Skeletal muscle tissue (tissue), 4 donors: ENCODE data around the gene STMP1. TPM values are rescaled to one million over a fixed set of nuclear protein-coding genes. Genes with fewer than 3 reads are reported as not detected.

Experiments
- H3K27ac ChIP-seq: one replicate; pipeline ENCODE4 v1.7.0; 2013; ENCODE audit warnings: mild to moderate bottlenecking, low read depth, low read length, inconsistent platforms
- H3K27me3 ChIP-seq, 3 donors: one replicate each; pipeline ENCODE4 v1.7.0; 2013; ENCODE audit warnings: low read length in 3 of 3; ENCODE audit not compliant: control insufficient read depth in 3 of 3, insufficient read depth in 3 of 3
- H3K36me3 ChIP-seq, 3 donors: one replicate each; pipeline ENCODE4 v1.7.0; 2013; ENCODE audit warnings: low read length in 3 of 3; ENCODE audit not compliant: control insufficient read depth in 3 of 3, insufficient read depth in 3 of 3
- H3K4me1 ChIP-seq, 3 donors: one replicate each; pipeline ENCODE4 v1.7.0; 2013; ENCODE audit warnings: low read length in 3 of 3, mild to moderate bottlenecking in 3 of 3; ENCODE audit not compliant: control insufficient read depth in 3 of 3, insufficient read depth in 3 of 3
- H3K4me3 ChIP-seq, 3 donors: one replicate each; pipeline ENCODE4 v1.7.0; 2013; ENCODE audit warnings: low read length in 3 of 3
- H3K9ac ChIP-seq, 3 donors: one replicate each; pipeline ENCODE4 v1.7.0; 2013; ENCODE audit warnings: low read length in 3 of 3, mild to moderate bottlenecking in 3 of 3, moderate library complexity in 2 of 3, low read depth in 1 of 3
- H3K9me3 ChIP-seq, 3 donors: one replicate each; pipeline ENCODE4 v1.7.0; 2013; ENCODE audit warnings: low read length in 3 of 3; ENCODE audit not compliant: control insufficient read depth in 3 of 3
- total RNA-seq: library from RNA; depleted of rRNA; stranded (reverse); fragments of >200 nt; gene quantifications from one replicate; pipeline ENCODE4 v1.2.3, GENCODE V29; 2014
- donor health status: Osteomylitis.

STMP1 gene
- total RNA-seq, 1 donor from 2014 or later, result 15.7 TPM

DNA sequence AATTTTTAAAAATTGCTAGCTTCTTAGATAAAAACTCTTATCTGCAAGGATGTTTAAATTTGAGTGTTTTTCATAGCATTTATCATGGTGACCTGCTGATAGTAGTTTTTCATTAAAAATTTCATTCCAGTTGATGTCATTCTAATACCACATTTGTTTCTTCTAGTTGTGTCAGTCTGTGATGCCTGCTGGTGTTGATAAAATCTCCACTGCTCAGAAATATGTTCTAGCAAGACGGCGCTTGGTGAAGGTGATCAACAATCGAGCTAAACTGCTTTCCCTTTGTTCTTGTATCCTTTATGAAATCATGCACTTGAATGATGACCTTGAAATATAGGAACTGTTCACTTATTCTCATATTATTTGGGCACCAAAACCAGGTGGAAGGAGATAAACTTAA lies 17.6 kb upstream of the STMP1 start:
- Histone ChIP-seq H3K36me3 (peaks cover 13 to 38% (median 38%) of the 10 kb centered on the region in 3 donors), H3K4me3 (no peak overlapping the region), H3K27ac (no peak overlapping the region)

DNA sequence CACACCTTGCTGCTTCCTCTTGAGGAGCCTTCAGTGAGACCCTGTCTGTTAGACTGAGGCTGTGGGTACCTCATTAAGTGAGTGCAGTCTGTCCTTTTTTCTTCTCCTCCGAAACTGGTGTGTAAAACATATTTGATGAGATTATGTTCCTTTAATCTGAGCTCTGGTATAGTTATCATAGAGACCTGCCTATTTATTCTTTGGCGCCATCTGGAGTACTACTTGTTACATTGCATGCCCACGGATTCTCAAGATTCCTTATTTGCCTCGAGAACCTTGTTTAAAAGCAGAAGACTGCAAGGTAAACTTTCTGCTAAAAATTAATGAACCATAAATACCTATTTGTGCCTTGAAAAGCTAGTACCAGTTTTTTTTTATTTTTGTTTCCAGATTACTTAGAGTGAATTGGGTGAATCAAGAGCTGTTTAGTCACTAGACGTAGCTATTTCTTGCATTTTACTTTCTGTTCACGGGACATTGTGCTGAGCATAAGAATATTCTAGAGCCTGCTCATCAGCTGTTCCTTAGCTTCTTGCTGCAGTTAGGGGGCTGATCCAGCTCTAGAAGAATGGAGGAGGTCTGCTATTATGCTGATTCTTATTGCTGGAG lies 16.9 kb upstream of the STMP1 start:
- H3K9me3 ChIP-seq, result no peaks in the 10 kb centered on the region
- H3K4me3 ChIP-seq, result no peak overlapping the region
- peaks cover 13 to 38% (median 38%) of the 10 kb centered on the region in 3 donors for H3K36me3 ChIP-seq
- no peaks in the 10 kb centered on the region for H3K27me3 ChIP-seq
- no peaks in the 10 kb centered on the region for H3K4me1 ChIP-seq
- no peak overlapping the region for H3K27ac ChIP-seq
- H3K9ac ChIP-seq, result no peak overlapping the region

More for the DNA sequence above, 17.6 kb upstream of the STMP1 start:
- Histone ChIP-seq H3K4me1 (no peaks in the 10 kb centered on the region), H3K9ac (no peak overlapping the region), H3K9me3 (no peaks in the 10 kb centered on the region), H3K27me3 (no peaks in the 10 kb centered on the region)

DNA sequence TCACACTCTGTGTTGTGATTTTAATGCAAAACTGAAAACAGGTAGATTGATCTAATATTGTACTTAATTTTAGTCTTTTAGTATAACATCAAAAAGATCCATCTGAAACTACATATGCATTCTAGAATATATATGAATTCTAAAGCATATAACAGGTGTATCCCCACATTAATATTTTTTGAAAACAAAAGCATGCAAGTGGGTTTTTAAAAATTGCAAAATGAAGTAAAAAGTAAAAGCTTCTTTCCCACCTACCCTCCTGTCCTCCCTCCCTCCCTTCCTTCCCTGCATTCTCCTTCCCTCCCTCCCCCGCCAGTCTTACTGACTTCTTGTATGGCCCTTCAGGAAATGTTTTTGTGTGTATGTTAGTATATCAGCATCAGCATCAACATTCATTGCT lies 14.6 kb upstream of the STMP1 start:
- Histone ChIP-seq H3K9me3 (no peaks in the 10 kb centered on the region), H3K9ac (no peak overlapping the region), H3K27ac (no peak overlapping the region), H3K4me3 (no peak overlapping the region), H3K27me3 (no peaks in the 10 kb centered on the region), H3K4me1 (no peaks in the 10 kb centered on the region), H3K36me3 (peaks cover 10 to 33% (median 30%) of the 10 kb centered on the region in 3 donors)

DNA sequence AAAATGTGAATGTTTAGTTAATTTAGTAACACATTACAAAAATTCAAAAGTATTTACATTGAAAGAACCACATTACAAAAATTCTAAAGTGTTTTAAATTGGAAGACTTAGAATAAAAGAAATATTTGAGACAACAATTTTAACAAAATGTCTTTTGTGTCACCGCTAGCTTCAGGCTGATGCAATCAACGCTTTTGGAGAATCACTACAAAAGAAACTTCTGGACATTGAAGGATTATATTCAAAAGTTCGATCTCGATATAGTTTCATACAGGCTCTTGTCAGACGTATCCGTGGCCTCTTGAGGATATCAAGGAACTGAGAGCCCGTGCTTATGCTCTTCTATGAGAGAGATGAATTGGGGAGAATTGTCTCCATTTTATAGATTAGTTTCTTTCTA lies 14.1 kb upstream of the STMP1 start:
- peaks cover 10 to 31% (median 25%) of the 10 kb centered on the region in 3 donors for H3K36me3 ChIP-seq
- H3K9me3 ChIP-seq, result no peaks in the 10 kb centered on the region
- H3K9ac ChIP-seq, result no peak overlapping the region
- H3K4me3 ChIP-seq, result no peak overlapping the region
- H3K27me3 ChIP-seq, result no peaks in the 10 kb centered on the region
- no peak overlapping the region for H3K27ac ChIP-seq
- no peaks in the 10 kb centered on the region for H3K4me1 ChIP-seq

DNA sequence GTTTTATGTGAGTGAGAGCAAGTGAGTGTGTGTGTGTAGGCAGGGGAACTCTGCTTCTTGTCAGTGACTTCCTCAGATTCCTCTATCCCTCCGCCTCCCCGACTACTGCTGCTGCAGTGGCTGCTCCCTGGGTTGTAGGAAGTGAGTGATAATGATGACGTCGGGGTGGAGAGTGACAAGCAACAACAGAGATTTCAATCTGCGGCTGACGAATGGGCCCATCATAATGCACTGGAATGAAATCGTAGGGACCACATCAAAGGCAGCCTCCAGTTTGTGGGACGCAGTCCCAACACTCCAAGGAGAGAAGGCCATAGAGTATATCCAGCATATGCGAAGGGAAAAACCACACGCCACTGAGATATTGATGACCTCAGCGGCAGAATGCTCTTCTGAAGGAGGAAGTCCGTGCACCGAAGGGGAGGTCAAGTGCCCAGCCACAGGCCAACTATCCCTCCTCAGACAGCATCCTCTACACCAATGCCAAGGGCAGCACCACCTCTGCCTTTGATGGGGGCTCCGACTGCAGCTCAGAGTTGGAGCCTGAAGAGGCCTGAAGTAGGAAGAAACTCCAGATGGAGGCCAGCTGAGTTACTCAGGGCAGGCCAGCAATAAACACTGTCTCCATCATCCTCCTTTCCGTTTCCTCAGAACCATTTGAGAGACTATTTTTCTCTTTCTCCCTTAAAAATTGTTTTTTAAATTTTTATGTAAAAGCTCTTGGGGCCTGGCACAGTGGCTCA lies 11.3 kb upstream of the STMP1 start:
- Histone ChIP-seq H3K27ac (no peak overlapping the region), H3K9ac (no peak overlapping the region), H3K4me3 (no peak overlapping the region), H3K36me3 (peaks cover 2 to 17% (median 8%) of the 10 kb centered on the region in 3 donors), H3K4me1 (no peaks in the 10 kb centered on the region), H3K9me3 (no peaks in the 10 kb centered on the region), H3K27me3 (no peaks in the 10 kb centered on the region)

DNA sequence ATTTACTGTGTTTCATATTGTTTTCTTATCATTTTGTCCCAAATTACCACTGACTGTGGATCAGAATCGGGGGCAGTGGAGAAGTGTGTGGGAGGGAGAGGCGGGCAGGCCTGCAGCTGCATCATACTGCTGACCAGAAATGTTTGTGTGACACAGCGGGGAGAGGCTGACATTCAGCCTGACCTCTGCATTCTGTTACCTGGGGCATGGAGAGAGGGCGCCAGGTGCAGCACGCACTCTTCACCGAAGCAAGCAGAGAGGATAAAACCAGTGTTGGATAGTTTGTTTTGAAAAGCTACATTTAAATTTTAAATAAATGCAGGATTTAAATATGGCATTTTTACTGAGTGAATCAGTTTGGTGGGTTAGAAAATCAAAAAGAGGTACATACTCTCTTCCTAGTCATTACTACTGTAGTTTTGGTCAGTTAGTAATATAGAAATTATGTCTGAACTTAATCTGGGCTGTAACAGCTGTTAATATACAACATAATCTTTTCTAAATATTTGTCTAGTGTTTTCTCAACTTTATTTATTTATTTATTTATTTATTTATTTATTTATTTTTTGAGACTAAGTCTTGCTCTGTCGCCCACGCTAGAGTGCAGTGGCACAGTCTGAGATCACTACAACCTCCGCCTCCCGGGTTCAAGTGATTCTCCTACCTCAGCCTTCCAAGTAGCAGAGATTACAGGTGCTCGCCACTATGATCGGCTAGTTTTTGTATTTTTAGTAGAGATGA lies 8.8 kb upstream of the STMP1 start:
- no peak overlapping the region for H3K27ac ChIP-seq
- H3K9me3 ChIP-seq, result no peaks in the 10 kb centered on the region
- H3K27me3 ChIP-seq, result no peaks in the 10 kb centered on the region
- H3K36me3 ChIP-seq, result peaks cover 0 to 5% (median 0%) of the 10 kb centered on the region in 3 donors
- H3K4me1 ChIP-seq, result no peaks in the 10 kb centered on the region
- H3K4me3 ChIP-seq, result no peak overlapping the region
- no peak overlapping the region for H3K9ac ChIP-seq

DNA sequence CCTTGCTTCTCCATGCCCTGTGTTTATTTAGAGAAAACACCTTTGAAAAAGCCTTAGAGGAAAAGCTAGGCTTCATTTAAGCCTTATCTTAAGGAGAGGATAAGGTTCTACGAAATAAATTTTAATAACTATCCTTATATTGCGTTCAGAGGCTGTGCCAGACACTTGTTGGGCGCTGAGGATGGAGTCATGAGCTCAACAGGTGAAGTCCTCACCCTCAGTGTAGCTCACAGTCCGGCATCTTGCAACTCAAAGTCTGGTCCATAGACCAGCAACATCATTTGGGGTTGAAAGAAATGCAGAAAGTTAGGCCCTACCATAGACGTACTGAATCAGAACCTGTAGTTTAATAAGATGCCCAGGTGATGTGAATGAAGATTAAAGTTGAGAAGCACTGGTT lies 3.8 kb upstream of the STMP1 start:
- Histone ChIP-seq H3K9ac (no peak overlapping the region), H3K27ac (no peak overlapping the region), H3K9me3 (no peaks in the 10 kb centered on the region), H3K27me3 (no peaks in the 10 kb centered on the region), H3K4me3 (no peak overlapping the region), H3K4me1 (peaks cover 7 to 11% (median 11%) of the 10 kb centered on the region in 3 donors), H3K36me3 (no peaks in the 10 kb centered on the region)

DNA sequence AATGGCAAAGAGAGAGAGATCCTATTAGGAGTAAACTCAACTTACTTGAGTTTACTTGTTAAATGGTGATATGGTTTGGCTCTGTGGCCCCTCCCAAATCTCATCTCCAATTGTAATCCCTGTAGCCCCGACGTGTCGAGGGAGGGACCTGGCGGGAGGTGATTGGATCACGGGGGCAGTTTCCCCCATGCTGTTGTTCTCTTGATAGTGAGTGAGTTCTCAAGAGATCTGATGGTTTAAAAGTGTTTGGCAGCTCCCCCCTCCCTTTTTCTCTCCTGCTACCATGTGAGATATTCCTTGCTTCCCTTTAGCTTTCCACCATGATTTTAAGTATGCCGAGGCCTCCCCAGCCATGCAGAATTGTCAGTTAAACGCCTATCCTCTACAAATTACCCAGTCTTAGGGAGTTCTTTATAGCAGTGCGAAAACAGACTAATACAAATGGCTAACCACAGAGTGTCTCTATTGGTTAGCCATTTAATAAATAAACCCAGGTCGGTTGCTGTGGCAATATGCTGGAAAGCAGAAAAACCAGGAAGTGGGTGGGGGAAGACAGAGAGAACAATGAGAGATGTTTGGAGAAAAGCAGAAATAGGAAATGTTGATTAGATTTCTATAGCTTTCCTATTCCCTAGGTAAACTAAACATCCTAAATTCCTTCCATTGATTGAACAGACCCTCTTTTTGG lies 3.0 kb upstream of the STMP1 start:
- H3K9me3 ChIP-seq, result no peaks in the 10 kb centered on the region
- H3K27me3 ChIP-seq, result no peaks in the 10 kb centered on the region
- H3K4me1 ChIP-seq, result peaks cover 7 to 14% (median 11%) of the 10 kb centered on the region in 3 donors
- H3K4me3 ChIP-seq, result no peak overlapping the region
- H3K9ac ChIP-seq, result no peak overlapping the region
- H3K27ac ChIP-seq, result no peak overlapping the region
- no peaks in the 10 kb centered on the region for H3K36me3 ChIP-seq

DNA sequence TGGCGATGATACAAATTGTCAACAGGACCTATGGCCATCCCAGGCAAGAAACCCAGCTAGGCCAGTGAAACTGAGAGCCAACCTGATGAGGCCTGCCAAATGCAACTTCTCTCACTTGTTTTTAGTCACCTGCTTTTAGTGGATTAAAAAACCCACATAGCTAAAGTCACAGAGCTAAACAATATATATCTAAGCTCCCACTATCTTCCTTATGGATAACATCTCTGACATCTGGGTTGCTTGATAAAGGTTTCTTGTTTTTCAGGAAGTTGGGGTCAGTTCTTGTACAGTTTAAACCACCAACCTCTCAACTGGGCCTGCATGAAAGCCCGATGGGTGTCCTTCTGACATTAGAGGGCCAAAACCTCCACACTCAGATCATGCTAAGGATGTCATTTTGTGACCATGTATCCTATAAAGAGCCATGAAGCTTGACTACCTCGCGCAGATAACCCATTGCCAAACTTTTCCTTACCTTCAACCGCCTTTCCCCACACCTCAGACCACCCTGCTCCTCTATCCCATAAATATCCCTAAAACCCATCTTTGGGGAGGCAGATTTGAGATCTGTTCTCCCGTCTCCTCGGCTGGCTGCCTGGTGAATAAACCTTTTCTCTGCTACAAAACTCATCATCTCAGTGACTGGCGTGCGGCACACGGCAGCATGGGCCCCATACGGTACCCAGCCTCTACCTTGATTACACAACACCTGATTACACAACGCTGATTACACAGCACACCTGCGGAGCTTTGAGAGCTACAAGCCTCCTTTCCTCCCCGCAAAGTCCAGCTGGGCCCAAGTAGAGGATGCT lies 797 bp upstream of the STMP1 start:
- Histone ChIP-seq H3K27me3 (no peaks in the 10 kb centered on the region), H3K27ac (peak overlapping the region; percentile 96), H3K4me1 (peaks cover 11 to 21% (median 15%) of the 10 kb centered on the region in 3 donors), H3K9me3 (no peaks in the 10 kb centered on the region), H3K36me3 (peaks cover 0 to 2% (median 0%) of the 10 kb centered on the region in 3 donors), H3K4me3 (peak overlapping the region; percentile 88 to 96 (median 94)), H3K9ac (peak overlapping the region; percentile 78 to 97 (median 97))
